ENCODE results near the gene MARVELD1.

GRCh38 chr10:97762816-97763215 lies 49.3 kb downstream of the MARVELD1 start:
- TF ChIP-seq CTCF (IDR thresholded peaks at IDR 0.05 in 8 of 11, conservative IDR thresholded peaks at IDR 0.05 in 3 of 11) (no peak), POLR2A (IDR thresholded peaks at IDR 0.05) (no peak)

Measured in spleen (tissue), 7 donors.